GM12801 (cell line): ENCODE results near the gene ZNF3.

ENCODE experiments used
- TF ChIP-seq, protein P1 (sequence below): IDR thresholded peaks from one replicate; pipeline ENCODE4 v1.5.1; 2011; ENCODE audit warnings: control low read depth; ENCODE audit not compliant: insufficient read length; ENCODE audit errors: extremely low read depth

ZNF3 gene

GRCh38 chr7:100035876-100036275, 45.6 kb downstream of the ZNF3 start:
- TF ChIP-seq, protein P1, sequence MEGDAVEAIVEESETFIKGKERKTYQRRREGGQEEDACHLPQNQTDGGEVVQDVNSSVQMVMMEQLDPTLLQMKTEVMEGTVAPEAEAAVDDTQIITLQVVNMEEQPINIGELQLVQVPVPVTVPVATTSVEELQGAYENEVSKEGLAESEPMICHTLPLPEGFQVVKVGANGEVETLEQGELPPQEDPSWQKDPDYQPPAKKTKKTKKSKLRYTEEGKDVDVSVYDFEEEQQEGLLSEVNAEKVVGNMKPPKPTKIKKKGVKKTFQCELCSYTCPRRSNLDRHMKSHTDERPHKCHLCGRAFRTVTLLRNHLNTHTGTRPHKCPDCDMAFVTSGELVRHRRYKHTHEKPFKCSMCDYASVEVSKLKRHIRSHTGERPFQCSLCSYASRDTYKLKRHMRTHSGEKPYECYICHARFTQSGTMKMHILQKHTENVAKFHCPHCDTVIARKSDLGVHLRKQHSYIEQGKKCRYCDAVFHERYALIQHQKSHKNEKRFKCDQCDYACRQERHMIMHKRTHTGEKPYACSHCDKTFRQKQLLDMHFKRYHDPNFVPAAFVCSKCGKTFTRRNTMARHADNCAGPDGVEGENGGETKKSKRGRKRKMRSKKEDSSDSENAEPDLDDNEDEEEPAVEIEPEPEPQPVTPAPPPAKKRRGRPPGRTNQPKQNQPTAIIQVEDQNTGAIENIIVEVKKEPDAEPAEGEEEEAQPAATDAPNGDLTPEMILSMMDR, result no peak

GRCh38 chr7:100034871-100035510, 46.5 kb downstream of the ZNF3 start:
- TF ChIP-seq, protein P1, result no peak

- TF ChIP-seq, protein P1, result no peak
Measured at GRCh38 chr7:100033526-100033925, 48.0 kb downstream of the ZNF3 start.

DNA sequence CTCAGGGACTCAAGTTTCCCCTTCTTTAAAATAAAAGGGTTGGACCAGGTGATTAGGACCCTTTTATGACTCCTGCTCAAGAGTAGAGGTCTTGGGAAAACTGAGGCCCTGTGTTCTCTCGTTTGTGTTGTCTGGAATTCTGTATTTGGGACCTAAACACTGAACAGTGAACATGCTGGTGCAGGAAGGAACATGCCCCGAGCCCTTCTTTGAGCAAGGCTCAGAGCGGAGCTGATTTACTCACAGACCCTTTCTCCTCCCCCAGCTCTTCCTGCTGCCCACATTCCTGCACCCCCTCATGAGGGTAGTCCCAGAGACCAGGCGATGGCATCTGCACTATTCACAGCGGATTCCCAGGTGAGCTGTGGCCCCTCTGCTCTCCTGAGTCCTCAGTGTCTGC, 51.9 kb downstream of the ZNF3 start:
- TF ChIP-seq, protein P1, result no peak

- TF ChIP-seq, protein P1, result no peak
Measured at GRCh38 chr7:100027197-100027596, 54.3 kb downstream of the ZNF3 start.

- TF ChIP-seq, protein P1, result no peak
Measured at GRCh38 chr7:100024020-100024619, 57.4 kb downstream of the ZNF3 start.

- TF ChIP-seq, protein P1, result no peak
Measured at GRCh38 chr7:100023526-100023925, 58.0 kb downstream of the ZNF3 start.
